Nephron (organoid): ENCODE data around the gene CLPTM1L.

Experiments
- H3K27ac Mint-ChIP-seq, 3 experiments: 2 replicates each; pipeline ENCODE4 v1.8.0; 2020; ENCODE audit warnings: mixed read lengths in 3 of 3, mild to moderate bottlenecking in 2 of 3, moderate library complexity in 1 of 3
- H3K27me3 Mint-ChIP-seq: 2 replicates; pipeline ENCODE4 v1.8.0; 2021; ENCODE audit warnings: low read depth, mild to moderate bottlenecking, moderate library complexity, mixed read lengths
- H3K36me3 Mint-ChIP-seq: 2 replicates; pipeline ENCODE4 v1.8.0; 2020; ENCODE audit warnings: low read depth, mixed read lengths
- H3K4me1 Mint-ChIP-seq: 2 replicates; pipeline ENCODE4 v1.8.0; 2020; ENCODE audit warnings: mixed read lengths
- H3K4me3 Mint-ChIP-seq, 3 experiments: 2 replicates each; pipeline ENCODE4 v1.8.0; 2020; ENCODE audit warnings: mild to moderate bottlenecking in 3 of 3, mixed read lengths in 3 of 3, moderate library complexity in 2 of 3
- H3K9me3 Mint-ChIP-seq: 2 replicates; pipeline ENCODE4 v1.8.0; 2020; ENCODE audit warnings: mixed read lengths
- TF ChIP-seq, protein P1 (sequence below), 3 experiments: fragments of 200-600 bp; sonication (generic); IDR thresholded peaks; one replicate each; pipeline ENCODE4 v1.5.0; 2021; ENCODE audit warnings: antibody characterized with exemption in 3 of 3; ENCODE audit not compliant: unreplicated experiment in 3 of 3

Gene CLPTM1L

DNA sequence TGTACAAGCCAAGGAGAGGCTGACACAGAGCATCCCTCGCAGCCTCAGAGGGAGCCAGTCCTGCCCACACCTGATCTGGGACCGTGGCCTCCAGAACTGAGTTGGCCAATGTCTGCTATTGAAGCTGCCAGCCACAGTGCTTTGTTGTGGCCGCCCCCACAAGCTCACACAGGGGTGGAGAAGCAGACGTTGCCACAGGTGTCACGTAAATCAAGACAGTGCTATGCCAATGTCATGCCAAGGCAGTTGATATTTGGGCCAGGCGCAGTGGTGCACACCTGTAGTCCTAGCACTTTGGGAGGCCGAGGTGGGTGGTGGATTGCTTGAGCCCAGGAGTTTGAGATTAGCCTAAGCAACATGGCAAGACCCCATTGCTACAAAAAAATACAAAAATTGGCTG lies 32.7 kb downstream of the CLPTM1L start:
- peaks cover 10% of the 10 kb centered on the region for H3K27me3 Mint-ChIP-seq
- peaks cover 4% of the 10 kb centered on the region for H3K36me3 Mint-ChIP-seq
- peaks cover 7% of the 10 kb centered on the region for H3K9me3 Mint-ChIP-seq
- TF ChIP-seq, protein P1, sequence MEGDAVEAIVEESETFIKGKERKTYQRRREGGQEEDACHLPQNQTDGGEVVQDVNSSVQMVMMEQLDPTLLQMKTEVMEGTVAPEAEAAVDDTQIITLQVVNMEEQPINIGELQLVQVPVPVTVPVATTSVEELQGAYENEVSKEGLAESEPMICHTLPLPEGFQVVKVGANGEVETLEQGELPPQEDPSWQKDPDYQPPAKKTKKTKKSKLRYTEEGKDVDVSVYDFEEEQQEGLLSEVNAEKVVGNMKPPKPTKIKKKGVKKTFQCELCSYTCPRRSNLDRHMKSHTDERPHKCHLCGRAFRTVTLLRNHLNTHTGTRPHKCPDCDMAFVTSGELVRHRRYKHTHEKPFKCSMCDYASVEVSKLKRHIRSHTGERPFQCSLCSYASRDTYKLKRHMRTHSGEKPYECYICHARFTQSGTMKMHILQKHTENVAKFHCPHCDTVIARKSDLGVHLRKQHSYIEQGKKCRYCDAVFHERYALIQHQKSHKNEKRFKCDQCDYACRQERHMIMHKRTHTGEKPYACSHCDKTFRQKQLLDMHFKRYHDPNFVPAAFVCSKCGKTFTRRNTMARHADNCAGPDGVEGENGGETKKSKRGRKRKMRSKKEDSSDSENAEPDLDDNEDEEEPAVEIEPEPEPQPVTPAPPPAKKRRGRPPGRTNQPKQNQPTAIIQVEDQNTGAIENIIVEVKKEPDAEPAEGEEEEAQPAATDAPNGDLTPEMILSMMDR (IDR thresholded peaks at IDR 0.05; ENCODE audit: unreplicated experiment in 3 of 3): no peak
- no peak overlapping the region for H3K4me3 Mint-ChIP-seq
- peaks cover 9% of the 10 kb centered on the region for H3K4me1 Mint-ChIP-seq
- H3K27ac Mint-ChIP-seq: no peak overlapping the region

DNA sequence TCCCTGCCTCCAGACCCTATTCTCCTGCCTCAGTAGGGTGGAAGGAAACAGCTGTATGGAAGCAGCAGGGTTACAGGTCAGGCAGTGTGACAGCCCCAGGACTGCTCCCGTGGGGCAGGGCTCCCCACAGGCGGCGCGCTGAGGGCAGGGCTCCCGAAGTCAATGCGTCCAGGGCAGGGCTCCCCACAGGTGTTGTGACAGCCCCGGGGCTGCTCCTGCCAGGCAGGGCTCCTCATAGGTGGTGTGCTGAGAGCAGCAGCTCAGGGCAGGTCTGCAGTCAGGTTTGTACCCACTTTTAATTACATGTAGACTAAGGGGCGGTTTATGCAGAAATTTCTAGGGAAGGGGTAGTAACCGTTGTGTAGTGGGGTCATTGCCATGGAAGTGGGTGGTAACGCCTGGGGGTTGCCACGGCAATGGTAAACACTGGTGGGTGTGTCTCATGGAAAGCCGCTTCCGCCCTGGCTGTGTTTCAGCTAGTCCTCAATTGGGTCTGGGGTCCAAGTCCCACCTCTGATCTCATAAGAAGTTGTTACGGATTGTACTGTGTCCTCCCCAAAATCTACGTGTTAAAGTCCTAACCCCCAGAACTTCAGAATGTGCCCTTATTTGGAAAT lies 33.4 kb downstream of the CLPTM1L start:
- peaks cover 7% of the 10 kb centered on the region for H3K9me3 Mint-ChIP-seq
- TF ChIP-seq, protein P1 (IDR thresholded peaks at IDR 0.05; ENCODE audit: unreplicated experiment in 3 of 3): no peak
- H3K27ac Mint-ChIP-seq: no peak overlapping the region
- no peaks in the 10 kb centered on the region for H3K36me3 Mint-ChIP-seq
- H3K4me1 Mint-ChIP-seq: peaks cover 5% of the 10 kb centered on the region
- no peak overlapping the region for H3K4me3 Mint-ChIP-seq
- H3K27me3 Mint-ChIP-seq: peaks cover 10% of the 10 kb centered on the region

DNA sequence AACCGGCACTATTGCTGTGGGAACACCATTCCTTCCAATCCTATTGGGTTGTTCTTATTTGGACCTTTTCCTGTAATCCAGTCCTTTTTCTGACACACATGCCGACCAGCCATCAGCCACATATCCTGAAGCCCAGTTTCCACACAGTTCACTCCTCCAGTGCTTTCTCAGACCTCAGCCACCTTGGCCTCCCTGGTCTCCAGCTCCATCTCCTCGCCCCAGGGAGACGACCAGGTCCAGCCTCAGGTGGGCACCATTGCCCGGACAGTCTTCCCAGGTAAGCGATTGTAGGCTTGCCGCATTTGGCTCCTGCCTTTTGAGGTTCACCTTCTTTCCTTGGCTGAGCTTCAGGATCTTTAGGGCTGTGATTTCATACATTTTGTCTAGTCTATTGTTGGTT lies 34.8 kb downstream of the CLPTM1L start:
- H3K9me3 Mint-ChIP-seq: peaks cover 7% of the 10 kb centered on the region
- peaks cover 11% of the 10 kb centered on the region for H3K27me3 Mint-ChIP-seq
- no peaks in the 10 kb centered on the region for H3K36me3 Mint-ChIP-seq
- TF ChIP-seq, protein P1 (IDR thresholded peaks at IDR 0.05; ENCODE audit: unreplicated experiment in 3 of 3): no peak
- H3K4me3 Mint-ChIP-seq: no peak overlapping the region
- H3K4me1 Mint-ChIP-seq: no peaks in the 10 kb centered on the region
- no peak overlapping the region for H3K27ac Mint-ChIP-seq

DNA sequence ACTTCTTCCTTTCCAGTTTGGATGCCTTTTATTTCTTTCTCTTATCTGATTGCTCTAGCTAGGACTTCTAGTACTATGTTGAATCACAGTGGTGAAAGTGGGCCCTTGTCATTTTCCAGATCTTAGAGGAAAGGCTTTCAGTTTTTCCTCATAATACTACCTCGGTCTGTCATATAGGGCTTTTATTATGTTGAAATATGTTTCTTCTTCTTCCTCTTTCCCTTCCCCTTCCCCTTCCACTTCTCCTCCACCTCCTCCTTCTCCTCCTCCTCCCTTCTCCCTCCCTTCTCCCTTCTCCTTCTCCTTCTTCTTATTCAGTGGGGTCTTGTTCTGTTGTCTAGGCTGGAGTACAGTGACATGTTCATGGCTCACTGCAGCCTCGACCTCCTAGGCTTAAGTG lies 40.9 kb downstream of the CLPTM1L start:
- TF ChIP-seq, protein P1 (IDR thresholded peaks at IDR 0.05; ENCODE audit: unreplicated experiment in 3 of 3): no peak
- peaks cover 31% of the 10 kb centered on the region for H3K27me3 Mint-ChIP-seq
- H3K4me3 Mint-ChIP-seq: no peak overlapping the region
- no peak overlapping the region for H3K27ac Mint-ChIP-seq
- peaks cover 8% of the 10 kb centered on the region for H3K9me3 Mint-ChIP-seq
- H3K36me3 Mint-ChIP-seq: no peaks in the 10 kb centered on the region
- H3K4me1 Mint-ChIP-seq: no peaks in the 10 kb centered on the region

DNA sequence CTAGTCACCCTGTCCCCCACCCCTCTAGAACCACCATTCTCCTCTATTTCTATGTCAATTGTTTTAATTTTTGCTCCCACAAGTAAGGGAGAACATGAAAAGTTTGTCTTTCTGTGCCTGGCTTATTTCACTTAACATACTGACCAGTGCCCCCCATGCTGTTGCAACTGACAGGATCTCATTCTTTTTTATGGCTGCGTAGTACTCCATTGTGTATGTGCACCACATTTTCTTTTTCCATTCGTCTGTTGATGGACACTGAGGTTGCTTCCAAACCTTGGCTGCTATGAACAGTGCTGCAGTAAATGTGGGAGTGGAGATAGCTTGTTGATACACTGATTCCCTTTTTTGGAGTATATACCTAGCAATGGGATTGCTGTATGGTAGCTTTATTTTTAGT lies 42.6 kb downstream of the CLPTM1L start:
- Mint-ChIP-seq H3K27me3 (peaks cover 43% of the 10 kb centered on the region), H3K4me1 (no peaks in the 10 kb centered on the region), H3K27ac (no peak overlapping the region), H3K36me3 (no peaks in the 10 kb centered on the region), H3K4me3 (no peak overlapping the region), H3K9me3 (peaks cover 8% of the 10 kb centered on the region)
- TF ChIP-seq, protein P1 (IDR thresholded peaks at IDR 0.05; ENCODE audit: unreplicated experiment in 3 of 3): no peak

DNA sequence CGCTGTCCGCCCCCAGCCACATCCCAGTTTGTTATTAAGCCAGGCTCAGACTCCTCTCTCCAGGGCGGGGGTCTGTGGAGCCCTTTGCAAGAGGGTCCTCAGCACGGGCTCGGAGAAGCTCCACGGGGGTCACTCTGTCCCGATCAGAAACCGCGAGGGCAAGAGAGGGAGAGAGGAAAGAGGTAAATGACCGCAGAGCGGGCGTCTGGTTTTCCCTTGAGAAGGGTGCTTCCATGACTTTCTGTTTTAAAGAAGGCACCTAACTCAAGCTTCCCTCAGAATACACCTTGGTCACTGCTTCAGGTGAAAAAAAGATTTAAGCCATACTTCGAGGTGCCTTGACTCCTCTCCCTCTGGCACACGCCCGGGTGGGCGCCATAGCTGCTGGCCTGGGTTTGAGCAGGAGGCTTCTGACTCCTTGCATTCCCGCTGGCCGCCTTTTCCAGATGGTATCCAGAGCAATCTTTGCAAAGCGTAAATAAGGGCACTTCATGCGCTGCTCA lies 44.3 kb downstream of the CLPTM1L start:
- TF ChIP-seq, protein P1 (IDR thresholded peaks at IDR 0.05; ENCODE audit: unreplicated experiment in 3 of 3): no peak
- Mint-ChIP-seq H3K27ac (no peak overlapping the region), H3K4me1 (no peaks in the 10 kb centered on the region), H3K36me3 (no peaks in the 10 kb centered on the region), H3K27me3 (peaks cover 59% of the 10 kb centered on the region), H3K9me3 (peaks cover 8% of the 10 kb centered on the region), H3K4me3 (no peak overlapping the region)
